H9 (cell line): ENCODE data around the gene MAP1S. TPM values are rescaled to one million over a fixed set of nuclear protein-coding genes. Genes with fewer than 3 reads are reported as not detected.

Source experiments
- DNase-seq: peaks from one replicate; pipeline ENCODE4 v3.0.0-alpha.2; 2017
- H2AFZ ChIP-seq: one replicate; pipeline ENCODE4 v1.6.1; 2013; ENCODE audit warnings: mild to moderate bottlenecking, low read length, control low read depth, moderate library complexity
- H2AK5ac ChIP-seq: 2 replicates; pipeline ENCODE4 v1.6.1; 2013; ENCODE audit warnings: low read length, control low read depth, mixed read lengths; ENCODE audit not compliant: insufficient read length
- H2BK120ac ChIP-seq: one replicate; pipeline ENCODE4 v1.6.1; 2013; ENCODE audit warnings: low read depth, mild to moderate bottlenecking, low read length, control low read depth, inconsistent platforms; ENCODE audit not compliant: poor library complexity, severe bottlenecking
- H2BK12ac ChIP-seq: 2 replicates; pipeline ENCODE4 v1.6.1; 2013; ENCODE audit warnings: low read length, control low read depth, mixed read lengths, low read depth; ENCODE audit not compliant: insufficient read length
- H2BK15ac ChIP-seq: 2 replicates; pipeline ENCODE4 v1.6.1; 2013; ENCODE audit warnings: low read depth, low read length, control low read depth
- H2BK20ac ChIP-seq: one replicate; pipeline ENCODE4 v1.6.1; 2013; ENCODE audit warnings: low read depth, mild to moderate bottlenecking, low read length, control low read depth, inconsistent platforms; ENCODE audit not compliant: poor library complexity, severe bottlenecking
- H2BK5ac ChIP-seq: 2 replicates; pipeline ENCODE4 v1.6.1; 2013; ENCODE audit warnings: low read length, control low read depth, mixed read lengths; ENCODE audit not compliant: insufficient read length
- H3K14ac ChIP-seq: 2 replicates; pipeline ENCODE4 v1.6.1; 2013; ENCODE audit warnings: low read length, control low read depth; ENCODE audit not compliant: insufficient read depth
- H3K18ac ChIP-seq: 2 replicates; pipeline ENCODE4 v1.6.1; 2013; ENCODE audit warnings: low read depth, mild to moderate bottlenecking, mixed read lengths, low read length, control low read depth; ENCODE audit not compliant: insufficient read length
- H3K23ac ChIP-seq: 2 replicates; pipeline ENCODE4 v1.6.1; 2013; ENCODE audit warnings: low read length, control low read depth, mixed read lengths, low read depth; ENCODE audit not compliant: insufficient read length
- H3K23me2 ChIP-seq: 2 replicates; pipeline ENCODE4 v1.6.1; 2013; ENCODE audit warnings: low read depth, mild to moderate bottlenecking, mixed read lengths, low read length, control low read depth; ENCODE audit not compliant: insufficient read length, poor library complexity, severe bottlenecking
- H3K27ac ChIP-seq: 2 replicates; pipeline ENCODE4 v1.5.1; 2013; ENCODE audit warnings: low read length, control low read depth, mixed read lengths, low read depth; ENCODE audit not compliant: insufficient read length
- H3K27me3 ChIP-seq: 2 replicates; pipeline ENCODE4 v1.6.1; 2013; ENCODE audit warnings: low read length, control low read depth, inconsistent platforms; ENCODE audit not compliant: insufficient read depth
- H3K4ac ChIP-seq: 2 replicates; pipeline ENCODE4 v1.6.1; 2013; ENCODE audit warnings: low read depth, mild to moderate bottlenecking, control low read depth, inconsistent platforms, low read length, moderate library complexity
- H3K4me1 ChIP-seq: 2 replicates; pipeline ENCODE4 v1.6.1; 2013; ENCODE audit warnings: low read length, control low read depth, inconsistent platforms; ENCODE audit not compliant: insufficient read depth
- H3K4me2 ChIP-seq: 2 replicates; pipeline ENCODE4 v1.6.1; 2013; ENCODE audit warnings: low read length, control low read depth, mixed read lengths; ENCODE audit not compliant: insufficient read length, insufficient read depth
- H3K56ac ChIP-seq: 2 replicates; pipeline ENCODE4 v1.6.1; 2013; ENCODE audit warnings: low read depth, mild to moderate bottlenecking, mixed read lengths, low read length, control low read depth; ENCODE audit not compliant: insufficient read length
- H3K79me1 ChIP-seq: 2 replicates; pipeline ENCODE4 v1.6.1; 2013; ENCODE audit warnings: low read depth, mild to moderate bottlenecking, moderate library complexity, low read length, control low read depth, inconsistent platforms; ENCODE audit not compliant: insufficient read depth, poor library complexity, severe bottlenecking
- H3K79me2 ChIP-seq: 2 replicates; pipeline ENCODE4 v1.6.1; 2013; ENCODE audit warnings: low read length, control low read depth, inconsistent platforms; ENCODE audit not compliant: insufficient read depth
- H3K9ac ChIP-seq: 2 replicates; pipeline ENCODE4 v1.6.1; 2013; ENCODE audit warnings: low read length, control low read depth, mixed read lengths; ENCODE audit not compliant: insufficient read length; ENCODE audit errors: extremely low read depth
- H3K9me3 ChIP-seq: one replicate; pipeline ENCODE4 v1.6.1; 2013; ENCODE audit warnings: low read depth, low read length, inconsistent platforms; ENCODE audit not compliant: control insufficient read depth
- H3T11ph ChIP-seq: one replicate; pipeline ENCODE4 v1.6.1; 2013; ENCODE audit warnings: mild to moderate bottlenecking, low read length, control low read depth, inconsistent platforms
- H4K20me1 ChIP-seq: one replicate; pipeline ENCODE4 v1.6.1; 2013; ENCODE audit not compliant: control insufficient read depth, insufficient read length, insufficient read depth
- H4K5ac ChIP-seq: 2 replicates; pipeline ENCODE4 v1.6.1; 2013; ENCODE audit warnings: low read depth, mild to moderate bottlenecking, mixed read lengths, low read length, control low read depth; ENCODE audit not compliant: insufficient read length
- H4K8ac ChIP-seq: replicated peaks from 2 replicates; pipeline ENCODE4 v1.6.1; 2013; ENCODE audit warnings: low read length, control low read depth, mixed read lengths, low read depth; ENCODE audit not compliant: insufficient read length
- H4K91ac ChIP-seq: 2 replicates; pipeline ENCODE4 v1.6.1; 2013; ENCODE audit warnings: low read depth, mild to moderate bottlenecking, moderate library complexity, mixed read lengths, low read length, control low read depth; ENCODE audit not compliant: insufficient read length
- H3K27ac Mint-ChIP-seq, 3 experiments: 2 replicates in 2 of 3; 3 replicates in 1 of 3; pipeline ENCODE4 v1.8.0; 2020 to 2021; ENCODE audit warnings: mixed read lengths in 3 of 3, mild to moderate bottlenecking in 1 of 3, moderate library complexity in 1 of 3
- H3K27me3 Mint-ChIP-seq: 2 replicates; pipeline ENCODE4 v1.8.0; 2021; ENCODE audit warnings: low read depth, mild to moderate bottlenecking, moderate library complexity, mixed read lengths
- H3K36me3 Mint-ChIP-seq, 3 experiments: 2 replicates in 2 of 3; 3 replicates in 1 of 3; pipeline ENCODE4 v1.8.0; 2020 to 2021; ENCODE audit warnings: low read depth in 3 of 3, mixed read lengths in 3 of 3; ENCODE audit not compliant: insufficient read depth in 1 of 3
- H3K4me1 Mint-ChIP-seq, 2 experiments: 2 replicates each; pipeline ENCODE4 v1.8.0; 2020; ENCODE audit warnings: mixed read lengths in 2 of 2
- H3K4me3 Mint-ChIP-seq, 2 experiments: 2 replicates in 1 of 2; 3 replicates in 1 of 2; pipeline ENCODE4 v1.8.0; 2020 to 2021; ENCODE audit warnings: mild to moderate bottlenecking in 2 of 2, mixed read lengths in 2 of 2, moderate library complexity in 1 of 2
- H3K9me3 Mint-ChIP-seq, 2 experiments: 2 replicates in 1 of 2; 3 replicates in 1 of 2; pipeline ENCODE4 v1.8.0; 2020; ENCODE audit warnings: mild to moderate bottlenecking in 2 of 2, mixed read lengths in 2 of 2, moderate library complexity in 1 of 2
- CTCF ChIP-seq: fragments of 200-600 bp; sonication (generic); conservative IDR thresholded peaks from 3 replicates; pipeline ENCODE4 v1.8.0; 2021; ENCODE audit warnings: antibody characterized with exemption, mild to moderate bottlenecking
- WGBS: extraction: QIAGEN DNeasy Blood & Tissue Kit; methylation state at CpG from one replicate; pipeline ENCODE4 v1.1.7; 2013; ENCODE audit warnings: missing lambda C conversion rate, low lambda C conversion rate, mixed read lengths; ENCODE audit not compliant: insufficient read length; ENCODE audit errors: extremely low coverage; 5-methylcytosine and 5-hydroxymethylcytosine counted together
- total RNA-seq: library from RNA; stranded (reverse); gene quantifications from 2 replicates; pipeline ENCODE4 v1.2.1, GENCODE V29; 2021

The MAP1S gene
- total RNA-seq, 1 experiment from 2014 or later: 160 TPM

- no peaks in the 10 kb centered on the region for H3K79me1 ChIP-seq
- no peaks in the 10 kb centered on the region for H3K27me3 ChIP-seq
- H3K4ac ChIP-seq: no peak overlapping the region
- no peak overlapping the region for H3T11ph ChIP-seq
- H4K91ac ChIP-seq: no peak overlapping the region
- no peak overlapping the region for H2AK5ac ChIP-seq
- H3K23me2 ChIP-seq: peaks cover 13% of the 10 kb centered on the region
- H4K5ac ChIP-seq: no peak overlapping the region
- no peak overlapping the region for H3K4me2 ChIP-seq
- H2BK15ac ChIP-seq: no peak overlapping the region
- no peak overlapping the region for H2AFZ ChIP-seq
- H3K23ac ChIP-seq: no peak overlapping the region
- WGBS: no CpG with 5 or more reads among the region's 16 CpGs
- peaks cover 0 to 2% of the 10 kb centered on the region in 2 experiments; a peak in 1 of 5 replicates for H3K9me3 Mint-ChIP-seq
- H2BK20ac ChIP-seq: no peak overlapping the region
- H3K56ac ChIP-seq: no peak overlapping the region
- H3K27ac Mint-ChIP-seq: no peak overlapping the region
- no peak overlapping the region for H2BK12ac ChIP-seq
- H3K4me1 Mint-ChIP-seq: peaks cover 13 to 23% of the 10 kb centered on the region in 2 experiments
- peak; percentile 79 for TF ChIP-seq CTCF
- H2BK120ac ChIP-seq: no peak overlapping the region
- H4K8ac ChIP-seq: no peak overlapping the region
- peaks cover 2 to 15% (median 8%) of the 10 kb centered on the region in 3 experiments; a peak in 6 of 7 replicates for H3K36me3 Mint-ChIP-seq
- no peak overlapping the region for H3K18ac ChIP-seq
- no peaks in the 10 kb centered on the region for H4K20me1 ChIP-seq
- H3K4me3 Mint-ChIP-seq: no peak overlapping the region
- H3K9me3 ChIP-seq: no peaks in the 10 kb centered on the region
- H3K14ac ChIP-seq: no peak overlapping the region
- no peak overlapping the region for H2BK5ac ChIP-seq
- peak; percentile 78 for DNase-seq
- H3K27ac ChIP-seq: no peak overlapping the region
- no peak overlapping the region for H3K9ac ChIP-seq
- no peaks in the 10 kb centered on the region for H3K79me2 ChIP-seq
- H3K27me3 Mint-ChIP-seq: 0 out of 2 replicates have a peak, but pooled peaks cover 2% of the 10 kb centered on the region
- no peaks in the 10 kb centered on the region for H3K4me1 ChIP-seq
Observed at GRCh38 chr19:17775245-17775927, 56.1 kb downstream of the MAP1S start.
